GM21526 (cell line): Measurements from ENCODE around the gene AHDC1.
A peak's percentile ranks its signal among the peaks of the same experiment; 100 is the strongest.

Experiments used
- ATAC-seq: cut with Tn5 transposase; IDR thresholded peaks from one replicate; pipeline ENCODE4 v1.9.1; 2021; ENCODE audit warnings: moderate library complexity; ENCODE audit not compliant: unreplicated experiment, low FRiP score

AHDC1 gene

DNA sequence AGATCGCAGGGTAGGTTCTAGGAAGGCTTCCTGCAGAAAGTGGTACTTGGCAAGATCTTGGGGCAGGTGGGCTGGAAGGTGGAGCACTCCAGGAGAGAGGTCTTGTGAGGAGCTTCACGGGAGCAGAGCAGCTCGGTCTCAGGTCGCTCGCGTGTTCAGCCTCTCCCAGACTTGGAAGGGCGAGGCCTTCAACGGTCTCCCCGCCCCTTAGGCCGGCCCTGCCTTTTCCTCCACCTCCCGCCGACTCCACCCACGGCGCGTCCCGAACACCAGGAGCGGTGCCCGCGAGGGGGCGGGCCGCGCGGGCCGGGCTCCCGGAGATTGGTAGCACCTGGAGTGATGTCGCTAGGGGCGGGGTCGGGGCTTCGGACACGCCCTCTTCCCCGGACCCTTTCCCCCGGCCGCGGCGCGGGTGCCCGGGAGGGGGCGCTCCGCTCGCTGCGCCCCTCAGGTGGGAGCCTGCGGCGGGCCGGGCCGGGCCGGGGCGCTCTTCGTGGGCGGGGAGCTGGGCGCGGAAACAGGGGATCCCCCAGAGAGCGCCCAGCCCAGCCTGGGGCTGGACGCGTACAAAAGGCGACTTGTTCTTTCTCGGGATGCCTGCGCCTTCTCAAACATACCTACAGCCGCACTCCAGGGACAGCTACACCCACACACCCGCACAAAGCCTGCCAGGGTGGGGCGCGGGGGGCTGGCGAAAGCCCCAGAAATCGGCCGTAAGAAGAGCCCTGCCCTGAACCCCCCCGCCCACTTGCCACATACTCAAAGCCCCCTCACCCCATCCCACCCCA, 35.5 kb downstream of the AHDC1 start:
- ATAC-seq, result peak; percentile 77

DNA sequence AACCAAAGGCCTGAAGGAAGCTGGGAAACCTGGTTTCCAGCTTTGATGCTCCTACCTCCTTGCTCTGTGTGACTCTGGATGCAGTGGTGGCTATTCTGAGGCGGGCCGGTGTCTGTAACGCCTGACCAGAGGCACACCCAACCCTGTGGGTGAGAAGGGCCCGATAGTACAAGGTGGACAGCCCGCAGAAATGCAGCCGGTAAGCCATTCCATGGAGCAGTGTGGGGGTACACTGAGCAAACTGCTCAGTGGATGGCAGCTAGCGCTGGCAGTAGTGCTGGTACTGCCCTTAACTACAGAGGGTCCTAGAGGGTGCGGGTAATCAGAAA, 36.0 kb downstream of the AHDC1 start:
- peak; percentile 12 for ATAC-seq

DNA sequence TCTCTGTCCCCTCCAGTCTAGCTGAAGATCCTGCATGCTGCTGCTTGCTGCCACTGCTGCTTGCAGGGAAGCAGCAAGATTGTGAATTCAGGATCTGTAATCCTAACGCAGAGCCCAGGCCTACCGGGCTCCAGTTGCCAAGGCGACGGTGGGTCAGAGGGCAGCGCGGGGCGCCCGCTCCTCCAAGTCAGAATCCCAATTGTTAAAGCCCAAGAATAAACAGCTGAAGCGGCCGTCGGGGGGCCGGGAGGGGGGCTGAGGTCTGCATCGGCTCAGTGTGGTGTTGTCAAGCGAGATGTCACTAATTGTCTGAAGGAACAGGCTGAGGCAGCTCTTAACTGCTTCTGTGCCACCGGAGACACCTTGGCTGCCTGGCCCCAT, 36.8 kb downstream of the AHDC1 start:
- no peak for ATAC-seq

DNA sequence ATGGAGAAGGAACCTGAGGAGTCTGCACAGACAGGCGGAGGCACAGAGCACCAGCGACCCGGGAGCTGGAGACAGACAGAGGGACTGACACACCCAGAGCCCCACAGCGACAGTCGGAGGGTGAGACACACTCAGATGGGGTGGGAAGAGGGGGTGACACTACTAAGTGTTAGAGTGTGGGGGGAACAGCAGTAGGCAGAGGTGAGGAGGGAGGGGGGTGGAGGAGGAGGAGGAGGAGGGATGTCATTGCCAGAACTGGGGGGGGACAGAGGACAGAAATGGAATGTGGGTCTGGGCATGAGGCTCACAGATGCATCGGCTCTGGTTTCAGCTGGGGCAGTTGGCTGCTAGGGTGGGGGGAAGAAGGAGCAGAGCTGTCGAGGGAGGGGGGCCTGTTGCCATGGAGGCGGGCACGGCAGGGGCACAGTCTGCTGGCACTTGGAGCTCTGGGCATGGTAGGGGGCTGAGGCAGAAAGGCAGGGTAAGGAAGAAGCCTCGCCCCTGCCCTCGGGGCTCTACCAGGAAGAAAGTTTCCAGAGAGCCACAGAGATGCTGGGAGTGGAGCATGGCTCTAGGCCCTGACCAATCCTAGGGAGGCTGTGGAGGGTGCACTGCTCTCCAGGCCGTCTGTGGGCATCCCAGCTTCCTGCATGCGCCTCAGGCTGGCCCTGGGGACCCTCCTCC, 37.3 kb downstream of the AHDC1 start:
- no peak for ATAC-seq

DNA sequence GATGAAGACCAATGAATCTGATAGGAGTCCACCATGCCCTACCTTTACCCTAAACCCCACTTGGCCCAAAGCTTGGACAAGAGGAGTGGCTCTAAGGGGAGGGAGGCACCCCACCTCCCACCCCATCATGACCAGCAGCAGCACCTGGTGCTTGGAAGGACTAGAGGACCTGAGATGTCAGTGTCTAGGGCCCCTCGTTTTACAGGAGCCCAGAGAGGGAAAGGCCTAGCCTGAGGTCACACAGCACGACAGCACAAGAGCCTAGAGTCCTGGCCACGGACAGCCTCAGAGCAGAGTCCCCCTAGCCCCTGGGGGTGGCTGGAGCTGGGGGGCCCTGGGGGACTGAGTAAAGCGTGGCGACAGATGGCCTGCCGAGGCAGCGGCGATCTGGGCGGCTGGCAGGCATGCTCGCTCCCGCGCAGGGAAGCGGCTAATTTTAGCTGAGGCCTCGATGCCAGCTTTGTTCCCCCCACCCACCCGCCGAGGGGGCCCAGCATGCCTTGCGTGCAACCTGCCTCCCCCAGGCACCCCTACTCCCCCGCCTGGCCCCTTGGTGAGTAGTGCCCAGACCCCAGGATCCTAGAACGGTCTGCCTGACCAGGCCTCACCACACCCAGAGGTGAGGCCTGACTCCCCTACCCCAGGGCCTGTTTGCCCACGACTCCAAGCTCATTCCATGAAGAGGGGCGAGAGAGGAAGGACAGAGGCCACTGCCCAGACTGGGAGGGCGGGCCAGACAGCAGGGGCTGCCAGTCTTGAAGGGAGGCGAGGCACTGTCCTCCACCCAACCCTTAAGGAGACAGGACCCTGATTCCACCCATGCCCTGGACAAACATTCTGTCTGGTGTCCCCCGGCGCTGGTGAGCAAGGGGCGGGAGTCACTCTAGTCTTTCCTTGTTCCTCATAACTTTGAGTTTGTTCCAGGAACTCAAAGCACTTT, 39.0 kb downstream of the AHDC1 start:
- ATAC-seq, result no peak

DNA sequence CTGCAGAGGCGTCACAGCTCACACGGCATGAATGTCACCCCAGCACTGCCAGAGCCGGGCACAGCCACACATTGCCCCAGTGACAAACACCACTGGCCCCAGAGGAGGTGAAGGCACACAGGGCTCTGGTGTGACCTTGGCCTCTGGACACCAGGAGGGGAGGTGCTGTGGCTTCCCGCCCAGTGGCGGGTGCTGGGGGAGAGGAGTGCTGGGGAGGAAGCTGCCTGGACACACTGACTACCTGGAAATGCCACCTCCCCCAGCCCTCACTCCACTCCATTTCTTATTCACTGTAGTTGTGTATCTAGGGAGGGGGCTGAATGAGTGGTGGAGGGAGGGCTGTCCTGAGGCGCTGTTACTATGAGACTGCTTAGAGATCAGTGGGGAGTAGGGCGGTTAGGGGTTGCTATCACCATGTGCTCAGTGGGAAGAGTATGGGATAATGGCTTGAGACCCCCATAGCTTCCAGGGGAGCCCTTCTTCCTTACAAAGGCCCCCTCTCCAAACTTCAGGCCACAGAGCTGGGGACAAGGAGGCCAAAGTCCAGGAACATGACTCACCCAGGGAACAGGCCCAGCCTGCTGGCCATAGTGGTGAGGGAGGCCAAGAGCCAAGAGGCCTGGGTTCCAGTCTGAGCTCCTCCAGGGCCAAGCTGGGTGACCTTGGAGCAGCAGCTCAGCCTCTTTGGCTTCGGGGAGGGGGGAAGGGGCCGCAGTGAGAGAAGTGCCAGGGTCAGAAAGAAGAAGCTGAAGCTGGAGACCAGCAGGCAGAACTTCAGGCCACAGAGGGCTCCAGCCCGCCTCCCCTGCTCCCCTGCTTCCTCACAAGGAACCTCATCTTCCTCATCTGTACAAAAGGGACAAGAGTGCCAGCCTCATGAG, 40.1 kb downstream of the AHDC1 start:
- no peak for ATAC-seq

DNA sequence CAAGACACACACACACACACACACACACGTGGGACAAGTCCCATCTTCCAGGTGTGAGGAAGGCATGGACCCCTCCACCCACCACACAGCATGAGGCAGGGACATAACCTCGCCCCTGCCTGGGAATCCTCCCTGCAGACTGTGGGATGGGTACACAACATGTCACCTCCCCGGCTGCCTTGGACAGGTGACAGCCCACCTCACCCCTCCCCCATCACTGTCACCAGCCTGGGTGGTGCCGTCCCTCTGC, 40.7 kb downstream of the AHDC1 start:
- no peak for ATAC-seq

DNA sequence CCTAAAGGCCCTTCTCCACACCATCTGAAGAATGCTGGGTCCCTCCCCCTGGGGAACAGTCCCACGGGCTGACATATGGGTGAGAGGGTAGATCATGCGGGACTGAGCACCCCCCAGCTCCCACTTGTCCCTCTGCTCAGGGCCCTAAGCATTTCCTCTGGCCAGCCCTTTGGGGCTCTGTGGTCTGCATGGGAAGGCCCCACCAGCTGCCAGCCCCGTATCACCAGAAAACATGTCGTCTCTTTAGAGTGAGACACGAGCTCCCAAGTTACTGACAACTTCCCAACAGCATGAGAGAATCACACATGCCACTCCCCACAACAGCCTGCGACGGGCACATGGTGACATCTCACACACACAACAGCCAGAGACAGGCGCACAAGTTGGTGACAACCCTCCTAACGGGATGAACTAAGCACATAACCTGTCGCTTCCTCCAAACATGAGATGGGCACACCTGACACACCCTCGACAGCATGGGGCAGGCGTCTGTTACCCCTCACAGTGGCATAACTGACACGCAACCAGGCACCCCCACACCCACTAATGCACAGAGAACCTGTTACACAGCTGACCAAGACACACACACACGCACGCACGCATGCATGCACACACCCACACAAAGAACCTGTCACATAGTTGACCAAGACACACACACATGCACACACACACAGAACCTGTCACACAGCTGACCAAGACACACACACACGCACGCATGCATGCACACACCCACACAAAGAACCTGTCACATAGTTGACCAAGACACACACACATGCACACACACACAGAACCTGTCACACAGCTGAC, 41.2 kb downstream of the AHDC1 start:
- no peak for ATAC-seq

DNA sequence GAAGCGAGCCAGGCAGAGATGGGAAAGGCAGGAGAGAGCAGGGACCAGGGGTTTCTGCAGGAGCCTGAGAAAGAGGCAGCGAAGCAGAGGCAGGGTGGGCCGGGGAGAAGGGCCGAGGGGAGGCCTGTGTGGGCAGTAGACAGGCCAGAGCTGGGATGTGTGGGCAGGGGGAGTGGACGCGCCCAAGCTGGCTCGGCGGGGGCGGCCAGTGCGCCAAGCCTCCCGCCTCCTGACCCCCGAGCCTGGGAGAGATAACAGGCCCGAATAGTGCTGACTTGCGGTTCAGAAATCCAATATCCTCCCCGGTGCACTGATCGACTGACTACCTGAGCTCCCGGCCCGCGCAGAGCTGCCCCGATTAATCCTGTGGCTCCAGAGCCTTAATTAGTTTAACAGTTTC, 41.9 kb downstream of the AHDC1 start:
- no peak for ATAC-seq

DNA sequence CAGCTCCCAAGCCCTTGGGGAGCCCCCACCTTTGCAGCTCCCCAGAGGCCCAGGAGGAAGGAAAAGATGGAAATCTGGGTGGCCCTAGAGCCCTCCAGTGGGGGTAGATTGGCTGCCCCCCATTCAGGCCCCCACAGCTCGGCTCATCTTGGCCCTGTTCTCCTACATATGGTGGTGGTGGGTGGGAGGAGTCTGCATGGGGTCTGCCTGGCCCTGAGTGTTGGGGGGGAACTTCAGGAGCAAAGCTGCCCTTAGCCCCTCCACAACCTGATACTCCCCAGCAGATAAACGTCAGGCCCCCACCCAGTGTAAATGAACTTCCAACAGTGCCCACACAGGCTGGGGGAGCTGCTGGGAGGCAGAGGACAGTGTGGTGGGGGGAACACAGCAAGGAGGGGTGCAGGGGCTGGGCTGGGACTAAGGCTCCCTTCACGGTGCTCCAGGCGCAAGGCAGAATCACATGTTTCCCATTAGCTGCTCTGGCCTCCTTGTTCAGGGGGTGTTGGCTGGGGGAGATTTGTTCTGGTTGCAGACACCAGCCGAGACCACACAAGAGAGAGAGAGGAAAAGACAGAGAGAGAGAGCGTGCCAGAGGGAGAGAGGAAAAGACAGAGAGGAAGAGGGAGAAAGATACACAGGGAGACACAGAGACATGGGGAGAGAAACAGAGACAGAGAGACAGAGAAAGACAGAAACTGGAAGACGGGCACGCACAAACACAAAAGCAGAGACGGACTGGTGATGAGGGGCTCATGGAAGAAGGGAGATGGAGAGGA, 42.6 kb downstream of the AHDC1 start:
- ATAC-seq, result no peak

DNA sequence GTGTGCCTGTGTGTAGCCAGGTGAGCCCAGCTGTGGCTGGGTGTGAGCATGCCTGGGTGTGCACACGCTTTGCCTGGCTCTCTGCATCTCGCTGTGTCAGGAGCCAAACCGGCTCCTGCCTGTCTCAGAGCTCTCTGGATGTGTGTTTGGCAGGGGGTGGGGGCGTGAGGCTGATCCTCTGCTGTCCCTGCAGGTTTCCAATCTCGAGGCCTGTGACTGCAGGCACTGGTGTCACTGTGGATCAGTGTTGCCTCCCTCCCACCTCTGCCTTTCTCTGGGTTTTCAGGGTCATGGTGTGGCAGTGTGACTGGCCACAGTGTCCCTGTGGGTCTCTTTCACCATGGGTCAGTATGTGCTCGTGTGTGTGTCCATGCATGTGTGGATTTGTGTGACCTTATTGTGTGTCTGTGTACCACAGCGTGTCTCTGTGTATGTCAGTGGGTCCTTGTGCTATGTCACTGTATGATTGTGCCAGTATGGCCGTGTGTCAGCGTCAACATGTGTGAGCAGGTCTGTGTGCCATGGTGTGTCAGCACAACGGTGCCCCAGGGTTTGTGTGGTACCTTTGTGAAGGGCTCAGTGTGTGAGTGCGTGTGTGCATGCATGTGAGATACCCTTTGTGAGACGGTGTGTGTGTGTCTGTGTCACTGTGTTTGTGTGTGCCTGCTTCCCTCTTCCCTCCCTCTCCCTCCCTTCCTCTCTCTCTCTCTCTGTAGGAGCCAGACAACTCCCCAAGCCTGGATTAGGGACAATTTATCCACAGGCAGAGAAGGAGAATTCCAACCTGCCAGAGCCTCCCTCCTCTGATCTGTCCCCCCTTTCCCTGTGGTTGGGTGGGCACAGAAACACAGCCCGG, 43.4 kb downstream of the AHDC1 start:
- ATAC-seq, result no peak

DNA sequence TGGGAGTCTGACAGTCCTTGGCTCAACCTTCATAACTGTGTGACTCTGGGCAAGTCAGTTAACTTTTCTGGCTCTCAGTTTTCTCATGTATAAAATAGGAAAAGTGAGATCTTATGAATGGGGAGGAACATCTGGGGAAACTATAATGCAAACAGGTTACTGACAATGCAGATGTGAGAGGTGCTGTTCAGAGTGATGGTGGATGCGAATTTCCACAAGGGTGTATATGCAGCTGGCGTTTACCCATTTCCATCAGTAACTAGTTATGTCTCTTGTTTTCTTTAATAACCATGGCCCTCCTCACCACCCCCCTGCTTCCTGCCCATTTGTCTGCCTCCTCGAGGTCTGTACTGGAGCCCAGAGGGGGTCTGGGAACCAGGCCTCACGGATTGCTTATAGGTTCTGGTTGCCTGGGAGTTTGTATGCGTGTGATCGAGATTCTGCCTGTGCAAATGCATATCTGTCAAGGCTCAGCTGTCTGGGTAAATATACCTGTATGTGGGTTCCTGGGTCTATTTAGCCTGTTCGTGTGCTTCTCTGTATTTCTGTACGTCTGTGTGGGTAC, 44.4 kb downstream of the AHDC1 start:
- ATAC-seq, result no peak

DNA sequence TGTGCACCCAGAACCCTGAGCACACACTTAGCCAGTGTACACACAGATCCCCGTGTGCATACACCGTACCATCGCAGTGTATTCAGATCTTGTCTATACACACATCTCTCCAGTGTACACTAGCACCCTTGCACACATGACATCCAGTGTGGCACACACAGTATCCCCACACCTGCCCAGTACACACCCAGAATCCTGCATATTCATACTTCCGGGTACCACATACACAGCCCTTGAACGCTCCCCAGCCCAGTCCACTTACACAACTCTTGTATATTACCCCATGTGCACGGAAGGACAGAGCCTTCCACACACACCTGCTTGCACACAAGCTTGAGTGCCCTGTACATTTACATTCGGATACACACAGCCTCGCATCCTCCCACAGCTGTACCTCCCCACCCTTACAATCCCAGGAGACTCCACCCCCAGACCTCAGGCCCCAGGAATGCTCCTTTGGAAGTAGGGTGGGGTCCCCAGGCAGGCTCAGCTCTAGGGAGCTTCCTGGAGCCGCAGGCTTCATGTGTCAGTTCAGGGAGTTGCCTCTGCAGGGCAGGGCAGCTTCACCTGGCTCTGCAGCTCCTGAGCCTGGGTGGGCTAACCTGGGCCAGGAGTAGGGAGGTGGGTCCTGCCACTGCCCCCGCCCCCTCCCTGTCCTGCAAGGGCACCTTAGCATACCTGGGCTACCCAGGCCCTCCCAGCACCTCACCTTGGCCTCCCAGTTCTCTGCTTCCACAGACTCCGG, 46.2 kb downstream of the AHDC1 start:
- no peak for ATAC-seq

DNA sequence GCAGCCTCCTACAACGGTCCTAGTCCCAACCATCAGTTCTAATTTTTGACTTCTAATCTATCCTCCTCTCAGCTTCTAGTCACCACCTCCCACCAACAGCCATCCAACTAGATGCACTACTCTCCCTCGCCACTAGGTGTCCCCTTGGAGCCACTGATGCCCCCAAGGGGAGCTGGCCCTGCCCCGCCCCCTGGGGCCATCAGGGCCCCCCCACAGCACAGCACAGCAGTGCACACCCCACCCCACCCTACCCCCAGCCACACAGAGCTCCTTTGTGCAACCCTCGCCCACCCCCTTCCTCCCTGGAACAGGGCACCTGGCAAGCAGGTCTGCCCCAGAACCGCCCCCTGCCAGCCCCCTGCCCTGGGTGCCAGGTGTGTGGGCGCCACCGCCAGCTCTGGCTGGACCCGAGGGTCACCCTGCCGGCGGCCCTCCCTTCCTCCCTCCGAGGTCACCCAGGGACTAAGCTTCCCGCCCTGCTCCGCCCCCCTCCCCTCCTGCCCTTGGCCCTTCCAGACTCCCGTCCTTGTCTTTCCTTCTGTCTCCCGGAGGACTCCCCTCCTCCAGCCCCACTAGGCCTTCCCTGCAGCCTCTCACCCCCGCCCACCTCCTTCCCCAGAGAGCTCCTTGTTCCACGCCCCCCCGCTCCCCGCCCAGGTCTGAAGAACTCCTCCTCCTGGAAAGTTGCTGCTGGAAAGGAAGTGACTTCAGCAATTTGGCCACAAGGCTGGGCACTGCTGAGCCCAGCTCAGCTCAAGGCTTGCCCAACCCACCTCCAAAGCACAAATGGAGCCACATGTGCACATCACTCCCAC, 47.0 kb downstream of the AHDC1 start:
- no peak for ATAC-seq

DNA sequence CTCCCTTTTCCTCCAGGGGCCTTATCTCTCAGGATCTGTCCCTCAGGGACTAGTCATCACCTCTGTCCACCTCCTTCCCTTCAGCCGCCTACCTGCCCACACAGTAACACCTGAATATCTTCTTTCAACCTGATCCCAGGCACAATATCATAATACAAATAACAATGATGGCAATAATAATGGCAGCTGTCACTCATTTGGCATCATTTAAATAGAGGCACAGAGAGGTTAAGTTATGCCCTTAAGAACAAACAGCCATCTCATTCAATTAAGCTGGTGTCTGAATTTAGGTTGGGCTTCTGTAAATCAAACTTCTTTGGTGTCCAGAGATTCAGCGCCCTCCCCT, 47.5 kb downstream of the AHDC1 start:
- no peak for ATAC-seq

DNA sequence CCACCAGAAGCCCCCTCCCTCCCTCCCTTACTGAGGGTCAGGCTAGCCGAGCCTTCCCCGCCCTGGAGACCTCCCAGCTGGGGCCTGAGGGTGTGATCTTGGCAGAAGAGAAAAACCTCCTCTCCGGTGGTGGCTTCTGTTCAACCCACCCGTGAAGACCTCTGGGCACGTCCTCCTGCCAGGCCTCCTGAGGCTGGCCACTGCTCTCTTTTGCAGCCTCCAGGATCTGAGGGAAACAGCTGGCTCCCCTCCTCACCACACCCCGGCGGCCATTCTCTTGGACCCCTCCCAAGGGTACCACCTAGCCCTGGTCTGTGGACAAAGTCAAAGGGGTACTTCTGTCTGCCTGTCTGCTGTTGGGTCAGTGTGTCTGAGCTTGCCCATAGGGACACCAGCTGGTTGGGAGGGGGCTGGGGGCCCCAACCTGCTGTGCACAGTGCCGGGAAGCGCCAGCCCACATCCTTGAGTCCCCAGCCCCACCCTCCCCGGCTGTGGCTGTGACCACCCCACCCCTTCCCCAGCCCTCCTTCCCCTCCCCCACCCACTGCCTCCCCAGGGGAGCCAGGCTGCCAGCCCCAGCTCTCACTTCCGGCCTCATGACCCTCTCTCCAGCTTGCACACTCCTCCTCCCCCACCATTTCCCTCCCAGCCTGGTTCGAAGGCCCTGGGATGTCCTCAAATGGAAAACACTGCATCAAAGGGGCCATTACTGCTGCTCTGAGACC, 48.1 kb downstream of the AHDC1 start:
- ATAC-seq, result no peak
